ENCODE data around the gene CDH23. TPM values are rescaled to one million over a fixed set of nuclear protein-coding genes. Genes with fewer than 3 reads are reported as not detected.
A peak's percentile ranks its signal among the peaks of the same experiment; 100 is the strongest.

CDH23 gene
- total RNA-seq, 1 donor from 2014 or later: 5.1 TPM

DNA sequence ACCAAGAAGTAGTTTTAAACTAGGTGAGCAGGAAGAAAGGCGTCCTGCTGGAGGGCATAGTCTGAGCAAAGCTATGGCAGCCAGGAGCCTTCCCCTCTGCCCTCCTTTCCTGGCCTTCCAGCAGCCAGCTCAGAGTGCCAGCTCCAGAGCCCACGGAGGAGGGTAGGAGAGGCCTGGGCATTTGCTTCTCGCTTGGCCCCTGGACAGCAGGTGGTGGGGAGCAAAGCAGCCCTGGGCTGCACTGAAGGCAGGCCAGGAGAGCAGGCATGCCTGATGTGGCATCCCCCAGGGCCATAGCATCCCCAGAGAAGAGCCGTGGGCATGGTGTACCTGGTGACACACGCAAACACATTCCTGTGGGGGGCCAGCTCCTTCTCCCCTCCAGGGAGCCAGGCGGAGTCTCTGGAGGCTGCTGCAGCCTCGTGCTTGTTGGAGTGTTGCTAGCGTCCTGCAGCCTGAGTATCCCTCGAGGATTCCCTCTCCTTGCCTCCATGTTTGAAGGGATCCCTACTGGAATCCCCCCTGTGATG lies 43.9 kb downstream of the CDH23 start:
- no peak for DNase-seq (ENCODE audit: low spot score)

DNA sequence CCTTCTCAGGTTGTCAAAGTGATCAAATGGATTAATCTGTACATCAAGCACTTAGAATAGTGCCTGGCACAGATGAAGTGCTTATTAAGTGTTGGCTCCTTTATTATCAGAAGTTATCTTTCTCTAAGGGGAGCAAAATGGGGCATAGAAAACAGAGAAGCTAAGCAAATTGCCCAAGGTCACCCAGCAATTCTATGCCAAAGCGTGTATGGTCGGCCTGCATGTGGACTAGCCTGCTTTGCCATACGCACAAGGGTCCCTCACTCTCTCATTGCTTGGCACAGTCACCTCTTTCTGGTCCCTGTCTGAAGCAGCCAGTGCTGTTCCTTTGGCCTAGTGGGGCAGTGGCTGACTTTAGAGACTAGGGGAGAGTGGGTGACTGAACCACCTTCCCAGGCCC lies 45.3 kb downstream of the CDH23 start:
- DNase-seq (ENCODE audit: low spot score): no peak

DNA sequence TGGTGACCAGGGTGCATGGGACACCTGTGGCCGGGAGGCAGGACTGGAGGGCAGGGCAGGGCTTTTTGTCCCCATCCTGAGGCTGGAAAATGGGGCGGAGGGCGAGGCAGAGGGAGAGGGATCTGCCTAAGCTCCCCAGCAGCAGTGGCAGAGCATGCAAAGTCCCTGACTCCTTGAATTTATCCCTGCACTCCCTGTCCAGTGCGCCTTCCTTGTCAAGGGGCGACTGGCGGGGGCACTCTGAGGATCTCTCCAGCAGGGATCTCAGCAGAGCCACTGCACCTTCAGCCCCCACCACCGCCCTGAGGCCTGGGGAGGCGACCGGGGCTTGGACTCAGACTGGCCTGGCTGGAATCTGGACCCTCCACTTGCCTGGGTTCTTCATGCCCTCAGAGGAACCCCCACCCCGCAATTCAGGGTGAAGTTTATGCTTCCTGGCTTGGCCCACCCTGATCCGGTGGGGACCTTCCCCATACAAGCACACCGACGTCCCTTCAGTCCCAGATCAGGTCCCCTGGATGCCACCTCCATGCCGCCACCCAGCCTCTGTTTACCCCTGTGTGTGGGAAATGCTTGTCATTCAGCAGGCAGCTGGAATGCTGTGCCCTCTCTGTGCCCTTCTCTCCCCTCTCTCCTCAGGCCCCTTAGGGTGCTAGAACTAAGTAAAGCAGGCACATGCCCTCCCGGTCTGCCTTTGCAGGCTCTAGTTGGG lies 46.3 kb downstream of the CDH23 start:
- no peak for DNase-seq (ENCODE audit: low spot score)

DNA sequence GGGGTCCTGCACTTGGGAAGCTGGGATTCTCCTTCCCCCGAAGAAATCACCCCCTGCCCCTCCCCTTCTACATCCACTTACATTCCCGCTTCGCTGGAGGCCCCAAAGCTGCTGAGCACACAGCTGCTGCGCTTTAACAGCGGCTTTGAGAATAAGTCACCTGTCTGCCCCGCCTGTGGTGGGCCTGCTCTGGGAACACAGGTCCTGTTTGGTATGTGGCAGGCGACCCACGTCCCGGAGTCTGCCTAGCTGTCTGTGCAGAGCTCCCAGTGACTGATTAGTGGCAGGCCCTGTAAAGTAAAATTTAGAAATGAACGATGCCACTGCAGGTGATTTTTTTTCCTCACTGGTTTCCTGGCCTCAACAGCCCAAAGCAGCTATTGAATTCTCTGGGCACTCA lies 47.0 kb downstream of the CDH23 start:
- no peak for DNase-seq (ENCODE audit: low spot score)

DNA sequence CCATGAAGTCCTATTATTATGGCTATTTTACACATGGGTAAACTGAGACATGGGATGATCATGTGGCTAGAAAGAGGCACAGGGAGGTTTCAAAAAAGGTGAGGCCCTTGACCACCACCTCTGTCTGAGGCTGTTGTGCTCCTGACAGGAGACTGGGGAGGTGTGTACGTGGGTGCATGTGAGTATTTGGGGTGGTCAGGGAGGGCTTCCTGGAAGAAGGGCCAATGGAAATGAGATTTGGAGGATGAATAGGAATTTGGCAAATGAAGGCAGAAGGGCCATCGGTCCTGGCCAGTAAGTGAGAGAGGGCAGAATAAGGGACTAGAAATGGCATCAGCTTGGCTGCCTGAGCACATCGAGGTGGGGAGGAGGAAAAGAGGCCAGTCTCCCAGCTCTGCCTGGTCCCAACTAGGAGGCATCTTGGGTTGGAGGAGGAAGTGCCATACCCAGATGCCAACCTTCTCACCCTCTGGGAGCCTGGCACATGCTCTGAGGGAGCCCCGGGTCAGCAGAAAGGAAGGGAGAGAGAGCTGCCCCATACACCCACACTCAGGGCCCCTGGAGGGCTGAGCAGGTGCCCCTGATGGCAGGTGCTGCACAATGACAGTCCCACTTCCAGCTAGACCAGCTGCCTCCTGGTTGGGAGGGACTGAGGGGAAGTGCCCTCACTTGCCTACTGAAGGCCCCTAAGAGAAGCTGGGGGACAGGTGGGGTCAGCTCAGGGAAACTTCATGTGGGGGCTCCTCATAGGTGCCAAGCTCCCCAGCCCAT lies 47.7 kb downstream of the CDH23 start:
- DNase-seq (ENCODE audit: low spot score): no peak

DNA sequence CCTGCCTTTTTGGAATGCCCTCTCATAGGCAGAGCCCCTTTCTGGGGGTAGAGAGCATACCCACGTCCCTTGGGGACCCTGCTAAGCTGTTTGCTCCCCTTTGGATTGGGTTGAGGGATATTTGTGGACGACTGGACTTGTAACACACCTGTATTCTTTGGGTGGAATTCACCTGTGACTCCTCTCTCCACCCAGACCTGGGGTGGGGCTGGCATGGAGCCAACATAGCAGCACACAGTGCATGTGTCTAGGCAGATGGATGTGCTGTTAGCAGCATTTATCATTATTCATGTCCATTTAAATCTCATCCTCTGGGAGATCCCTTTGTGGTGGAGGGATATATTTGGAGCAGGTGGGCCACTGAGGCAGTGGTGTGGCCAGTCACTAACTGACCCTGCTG lies 51.0 kb downstream of the CDH23 start:
- peak; percentile 26 for DNase-seq (ENCODE audit: low spot score)

DNA sequence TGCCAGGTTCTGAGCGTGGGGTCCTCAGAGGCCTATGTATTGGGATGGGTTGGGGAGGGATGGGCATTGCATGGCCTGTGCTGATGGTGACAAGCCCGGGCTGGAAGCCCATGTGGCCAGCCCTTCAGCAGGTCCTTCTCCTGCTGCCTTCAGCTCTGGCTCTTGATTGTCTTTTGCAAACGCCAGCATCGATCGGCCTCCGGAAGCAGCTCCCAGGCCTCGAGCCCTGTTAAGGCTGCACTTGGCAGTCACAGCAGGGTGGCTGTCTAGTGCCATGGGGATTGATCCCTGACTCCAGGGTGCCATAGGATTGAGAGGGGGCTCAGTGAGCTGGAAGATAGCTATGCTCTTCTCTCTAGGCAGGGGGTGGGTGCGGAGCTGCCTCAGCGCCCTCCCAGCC lies 51.4 kb downstream of the CDH23 start:
- peak; percentile 21 for DNase-seq (ENCODE audit: low spot score)

DNA sequence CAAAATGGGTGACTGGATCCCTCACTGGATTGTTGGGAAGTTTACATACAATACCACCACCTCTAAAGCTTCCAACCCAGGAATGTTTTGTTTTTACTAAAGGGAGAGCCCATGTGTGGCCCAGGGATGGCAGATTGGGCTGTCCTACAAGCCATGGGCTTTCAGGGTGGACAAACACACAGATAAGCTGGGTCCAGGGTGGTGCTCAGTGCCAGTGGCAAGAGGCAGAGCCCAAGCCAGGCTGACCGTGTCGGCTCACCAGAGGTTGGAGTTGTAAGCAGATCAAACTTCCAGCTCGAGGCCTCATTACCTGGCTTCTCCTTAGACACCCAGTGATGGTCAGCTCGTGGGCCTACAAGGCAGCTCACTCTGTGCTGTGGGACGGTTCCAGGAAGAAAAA lies 52.3 kb downstream of the CDH23 start:
- no peak for DNase-seq (ENCODE audit: low spot score)

DNA sequence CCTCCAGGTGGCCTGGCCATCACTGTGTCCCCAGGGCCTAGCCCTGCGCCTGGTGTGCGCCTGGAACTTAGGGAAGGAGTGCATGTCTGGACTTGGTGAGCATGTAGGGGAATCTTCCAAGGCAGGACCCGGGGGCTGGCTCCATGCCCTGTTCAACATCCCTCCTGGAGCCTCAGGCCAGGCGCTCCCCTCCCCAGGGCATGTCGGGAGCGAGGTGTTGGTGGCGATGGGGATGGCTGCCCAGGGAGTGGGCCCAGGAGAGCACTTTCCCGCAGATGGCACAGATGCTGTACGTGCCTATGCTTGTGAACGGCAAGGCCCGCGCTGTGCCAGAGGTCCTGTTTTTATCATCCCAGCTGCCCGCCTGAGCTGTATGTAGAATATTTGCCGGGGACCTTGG lies 55.0 kb downstream of the CDH23 start:
- no peak for DNase-seq (ENCODE audit: low spot score)

DNA sequence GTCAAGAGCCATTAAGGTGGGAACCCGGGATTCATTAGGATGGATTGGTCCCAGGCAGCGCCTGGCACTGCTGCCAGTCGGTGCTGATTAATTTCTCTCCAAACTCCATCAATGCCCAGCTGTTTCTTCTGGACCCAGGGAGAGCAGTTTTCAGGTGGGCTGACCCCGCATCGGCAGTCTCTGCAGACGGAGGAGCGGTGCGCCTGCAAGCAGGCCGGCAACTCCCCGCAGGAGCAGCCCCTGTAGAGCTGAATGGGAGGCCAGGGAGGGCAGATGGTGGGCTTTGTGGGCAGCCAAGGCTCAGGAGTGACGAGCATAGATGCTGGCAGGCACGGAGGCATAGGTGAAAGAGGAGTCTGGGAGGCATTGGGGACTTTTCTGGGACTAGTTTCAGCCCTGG lies 56.5 kb downstream of the CDH23 start:
- DNase-seq (ENCODE audit: low spot score): no peak

DNA sequence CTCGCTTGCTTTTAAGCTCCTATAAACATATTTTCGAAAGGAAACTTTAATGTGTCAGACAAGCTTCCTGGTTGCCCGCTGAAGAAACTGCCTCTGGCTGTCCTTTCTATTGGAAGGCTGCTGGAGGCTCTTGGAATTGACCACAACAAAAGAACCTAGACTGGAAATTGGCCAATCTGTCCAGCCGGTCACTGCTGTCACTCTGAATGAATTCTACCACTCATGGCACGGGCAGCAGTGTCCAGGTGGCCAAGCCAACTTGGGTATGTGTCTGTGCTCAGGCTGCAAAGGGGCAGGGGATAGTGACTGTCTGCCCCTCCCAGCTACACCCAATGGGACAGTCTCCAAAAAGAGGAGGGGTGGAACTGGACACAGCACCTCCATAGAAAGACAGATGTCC lies 57.6 kb downstream of the CDH23 start:
- DNase-seq (ENCODE audit: low spot score): no peak

DNA sequence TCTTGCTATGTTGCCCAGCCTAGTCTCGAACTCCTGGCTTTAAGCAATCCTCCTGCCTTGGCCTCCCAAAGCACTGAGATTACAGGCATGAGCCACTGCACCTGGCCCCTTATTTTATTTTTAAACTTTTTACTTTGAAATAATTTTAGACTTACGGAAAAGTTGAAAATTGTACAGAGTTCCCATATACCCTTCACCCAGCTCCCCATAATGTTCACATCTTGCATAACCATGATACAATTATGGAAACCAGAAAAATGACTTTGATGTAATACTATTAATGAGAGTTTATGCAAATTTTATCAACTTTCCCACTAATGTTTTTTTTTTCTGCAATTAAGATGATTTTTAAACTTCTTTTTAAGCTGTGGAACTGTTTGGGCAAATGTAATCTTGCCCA lies 58.3 kb downstream of the CDH23 start:
- DNase-seq (ENCODE audit: low spot score): no peak

DNA sequence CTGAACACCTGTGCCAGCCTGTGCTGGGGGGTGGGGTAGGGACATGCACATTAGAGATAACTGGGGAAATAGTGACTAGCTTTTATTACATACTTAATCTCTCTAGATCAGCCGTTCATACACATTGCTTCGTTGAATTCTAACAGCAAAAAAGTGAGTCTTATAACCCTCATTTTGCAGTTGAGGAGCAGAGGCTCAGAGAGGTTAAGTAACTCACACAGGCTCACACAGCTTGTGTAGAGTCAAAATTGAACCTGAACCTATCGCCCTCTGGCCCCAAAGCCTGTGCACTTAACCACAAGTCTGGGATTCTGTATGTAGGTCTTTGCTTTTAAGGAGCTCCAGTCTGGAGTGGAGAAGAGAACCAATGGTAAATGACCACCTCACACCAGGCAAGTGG lies 59.9 kb downstream of the CDH23 start:
- no peak for DNase-seq (ENCODE audit: low spot score)

DNA sequence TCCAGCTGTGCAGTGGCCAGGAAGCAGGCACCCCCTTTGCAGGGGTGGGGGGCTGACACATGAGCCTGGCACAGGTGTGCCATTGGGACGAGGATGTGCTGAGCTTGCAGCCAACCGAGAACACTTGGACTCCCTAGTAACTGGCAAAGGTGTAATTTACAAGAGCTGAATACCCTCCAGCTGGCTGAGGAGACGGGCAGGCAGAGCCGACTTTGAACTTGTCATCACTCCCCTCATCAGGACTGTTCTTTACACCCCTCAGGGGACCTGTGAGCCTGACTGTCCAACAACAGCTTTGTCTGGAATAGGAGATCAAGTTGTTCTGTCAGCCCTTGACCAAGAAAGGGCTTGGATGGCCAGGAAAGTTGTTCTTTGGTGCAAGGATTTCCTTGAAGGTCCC lies 61.2 kb downstream of the CDH23 start:
- DNase-seq (ENCODE audit: low spot score): no peak

DNA sequence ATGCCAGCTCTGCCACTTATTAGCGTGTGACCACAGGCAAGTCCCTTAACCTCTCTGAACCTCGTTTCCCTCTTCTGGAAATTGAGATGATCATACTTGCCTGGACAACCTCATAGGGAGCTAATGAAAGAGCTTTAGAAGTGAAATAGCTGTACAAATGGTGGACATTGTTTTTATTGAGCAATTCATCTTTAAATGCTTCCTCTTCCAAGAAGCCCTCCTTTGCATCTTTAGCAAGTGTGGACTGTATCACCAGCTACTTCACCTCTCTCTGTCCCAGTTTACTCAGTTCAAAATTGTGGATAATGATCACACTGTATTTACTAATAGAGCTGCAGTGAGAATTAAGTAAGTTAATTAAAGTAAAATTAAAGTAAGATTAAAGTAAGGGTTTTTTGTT lies 61.7 kb downstream of the CDH23 start:
- no peak for DNase-seq (ENCODE audit: low spot score)

DNA sequence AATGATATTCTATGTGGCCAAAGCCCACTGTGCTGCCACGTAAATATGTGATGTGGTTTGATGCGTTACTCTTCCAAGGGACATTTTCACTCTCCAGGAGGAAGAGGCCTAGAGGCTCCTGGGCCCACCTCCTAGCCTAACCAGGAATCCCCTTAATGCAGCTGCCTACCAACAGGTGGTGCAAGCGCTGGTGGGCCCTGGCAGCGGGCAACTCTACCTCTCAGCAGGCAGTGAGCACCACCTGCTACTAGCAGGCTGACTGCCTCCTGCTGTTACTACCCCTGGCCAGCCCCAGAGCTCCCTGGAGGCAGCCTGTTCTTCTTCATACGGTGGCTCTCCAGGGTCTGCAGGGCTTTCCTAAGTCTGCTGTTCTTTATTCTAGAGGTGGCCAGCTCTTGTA lies 62.8 kb downstream of the CDH23 start:
- DNase-seq (ENCODE audit: low spot score): no peak

DNA sequence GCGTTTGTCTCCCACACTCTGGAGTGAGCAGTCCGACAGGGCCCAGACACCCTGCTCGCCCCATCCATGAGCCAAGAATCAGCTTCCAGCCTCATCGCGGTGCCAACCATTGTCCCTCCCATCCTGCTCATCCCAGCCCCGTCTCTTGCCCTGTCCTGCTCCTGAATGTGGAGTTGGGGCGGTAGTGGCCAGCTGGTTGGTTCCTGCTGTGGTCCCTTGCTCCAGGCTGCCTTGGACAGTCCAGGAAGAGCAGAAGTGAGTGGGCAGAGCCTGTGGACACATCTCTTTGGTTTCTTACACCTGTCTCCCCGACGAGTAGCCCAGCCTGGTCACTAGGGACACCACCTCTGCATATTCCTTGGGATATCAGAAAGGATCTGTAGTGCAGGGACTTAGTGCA lies 63.9 kb downstream of the CDH23 start:
- no peak for DNase-seq (ENCODE audit: low spot score)

DNA sequence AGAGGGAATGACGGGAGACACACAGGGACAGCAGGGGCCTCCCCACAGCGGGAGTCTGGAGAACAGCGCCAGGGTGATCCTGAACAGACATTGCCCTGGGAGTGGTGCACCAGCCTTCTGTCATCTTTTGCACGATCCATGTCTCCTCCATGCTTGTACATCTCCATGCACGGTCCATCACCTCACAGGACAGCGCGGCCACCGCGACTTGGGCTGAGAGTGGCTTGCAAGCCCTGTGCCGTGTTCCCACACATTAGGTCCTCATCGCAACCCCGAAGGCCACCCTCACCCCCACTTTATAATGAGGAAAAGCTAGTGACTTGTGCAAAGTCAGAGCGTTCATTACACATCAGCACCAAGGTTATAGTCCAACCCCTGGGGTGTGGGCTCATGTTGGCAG lies 64.7 kb downstream of the CDH23 start:
- no peak for DNase-seq (ENCODE audit: low spot score)

DNA sequence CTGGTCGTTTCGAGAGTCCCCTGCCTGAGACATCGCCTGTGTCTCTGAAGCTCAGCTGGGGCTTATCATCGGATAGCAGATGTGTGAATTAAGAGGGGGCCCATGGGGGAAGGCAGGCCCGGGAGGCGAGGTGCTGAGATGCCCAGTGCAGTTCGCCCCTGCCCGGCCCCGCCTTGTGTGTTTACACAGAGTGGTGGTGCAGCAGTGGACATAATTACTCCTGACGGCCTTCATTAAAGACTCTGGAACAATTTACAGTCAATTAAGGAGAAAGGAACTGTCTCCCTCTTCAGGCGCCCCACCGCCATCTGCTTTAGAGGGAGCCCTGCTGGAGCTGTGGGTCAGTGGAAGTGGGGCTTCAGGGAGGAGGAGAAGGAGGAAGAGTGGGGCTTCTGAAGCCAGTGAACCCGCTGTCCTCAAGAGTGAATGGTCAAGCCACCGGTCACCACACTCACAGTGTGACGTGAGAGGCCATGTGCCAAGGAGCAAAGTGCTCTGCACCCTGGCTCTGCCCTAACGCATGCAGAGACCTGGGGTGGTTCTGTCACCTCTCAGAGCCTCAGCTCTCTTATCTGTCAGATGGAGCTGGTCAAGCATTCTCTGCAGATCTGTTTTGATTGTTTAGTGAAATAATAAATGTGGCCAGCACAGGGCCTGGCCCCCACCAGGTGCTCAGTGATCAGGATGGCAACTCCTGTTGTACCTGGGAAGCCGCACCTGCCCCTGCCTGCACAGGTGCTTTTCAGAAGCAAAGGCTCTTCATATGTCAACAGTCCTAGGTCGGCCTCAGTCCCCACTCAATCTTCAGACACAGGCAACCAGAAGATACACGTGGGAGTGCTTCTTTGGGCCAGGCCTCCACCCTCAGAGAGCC lies 65.6 kb downstream of the CDH23 start:
- no peak for DNase-seq (ENCODE audit: low spot score)

DNA sequence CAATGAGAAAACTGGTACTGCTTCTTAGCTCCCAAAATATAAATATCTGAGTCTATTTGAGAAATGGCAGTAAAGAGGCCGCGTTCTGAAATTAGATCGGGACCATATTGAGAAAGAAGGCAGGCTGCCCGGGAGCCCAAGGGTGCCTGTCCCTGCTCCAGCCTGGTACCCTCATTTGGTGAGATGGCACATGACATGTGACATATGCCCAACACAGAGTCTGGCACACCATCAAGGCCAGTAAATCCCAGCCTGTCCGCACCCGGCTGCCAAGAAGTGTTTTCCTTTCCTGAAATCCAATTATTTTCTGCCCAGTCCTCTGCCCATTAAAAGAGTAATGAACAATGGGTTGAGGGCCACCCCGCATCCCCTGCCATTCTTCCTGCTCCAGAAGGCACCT lies 66.4 kb downstream of the CDH23 start:
- DNase-seq (ENCODE audit: low spot score): no peak

DNA sequence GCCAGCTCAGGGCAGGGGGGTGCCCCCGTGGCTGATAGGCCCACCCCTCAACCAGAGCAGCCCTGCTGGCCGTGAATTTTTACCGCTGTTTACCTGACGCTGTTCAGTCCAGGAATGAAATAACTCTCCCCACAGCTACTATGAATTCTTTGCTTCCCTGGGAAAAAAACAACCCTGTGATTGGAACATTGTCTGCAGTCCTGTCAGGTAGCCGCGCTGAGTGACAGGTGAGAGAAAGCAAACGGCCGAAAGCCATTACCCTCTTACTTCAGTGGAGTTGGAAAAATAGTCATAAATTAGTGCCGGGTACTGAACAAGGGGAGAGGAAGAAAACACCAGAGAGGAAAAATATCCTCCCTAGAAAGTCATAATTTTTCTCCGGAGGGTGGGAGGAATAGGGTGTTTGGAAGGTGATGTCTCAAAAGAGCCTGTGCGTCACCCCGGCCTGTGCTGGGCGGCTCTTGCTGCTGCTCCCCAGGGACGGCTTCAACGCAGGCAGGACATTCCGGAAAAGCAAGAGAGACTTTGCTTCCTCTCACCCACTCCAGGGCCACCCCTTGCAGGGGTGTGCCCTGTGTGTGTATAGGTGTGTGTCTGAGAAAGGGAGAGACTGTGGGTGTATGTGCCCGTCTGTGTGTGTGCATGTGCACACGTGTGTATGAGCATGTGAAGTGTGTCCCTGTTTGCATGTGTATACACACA lies 69.0 kb downstream of the CDH23 start:
- DNase-seq (ENCODE audit: low spot score): no peak

DNA sequence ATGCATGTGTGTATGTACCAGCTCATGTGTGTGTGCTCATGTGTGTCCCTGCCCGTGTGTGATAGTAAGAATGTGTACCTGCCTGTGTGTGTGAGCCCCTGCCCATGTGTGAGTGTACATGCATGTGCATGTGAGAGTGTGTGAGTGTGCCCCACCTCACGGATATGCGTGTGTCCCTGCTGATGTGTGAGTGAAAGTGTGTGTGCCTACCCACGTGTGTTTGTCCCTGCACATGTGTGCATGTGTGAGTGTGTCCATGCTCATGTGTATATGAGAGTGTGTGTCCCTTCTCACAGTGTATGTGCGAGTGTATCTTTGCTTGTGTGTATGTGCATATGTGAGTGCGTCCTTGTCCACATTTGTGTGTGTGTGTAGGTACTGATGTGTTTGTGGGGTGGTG lies 69.6 kb downstream of the CDH23 start:
- no peak for DNase-seq (ENCODE audit: low spot score)

All from mucosa of gallbladder (tissue), 1 donor.